ENCODE data around the gene LAMP1. TPM values are rescaled to one million over a fixed set of nuclear protein-coding genes. Genes with fewer than 3 reads are reported as not detected.

The LAMP1 gene
- total RNA-seq, 1 donor from 2014 or later, result 413 TPM

DNA sequence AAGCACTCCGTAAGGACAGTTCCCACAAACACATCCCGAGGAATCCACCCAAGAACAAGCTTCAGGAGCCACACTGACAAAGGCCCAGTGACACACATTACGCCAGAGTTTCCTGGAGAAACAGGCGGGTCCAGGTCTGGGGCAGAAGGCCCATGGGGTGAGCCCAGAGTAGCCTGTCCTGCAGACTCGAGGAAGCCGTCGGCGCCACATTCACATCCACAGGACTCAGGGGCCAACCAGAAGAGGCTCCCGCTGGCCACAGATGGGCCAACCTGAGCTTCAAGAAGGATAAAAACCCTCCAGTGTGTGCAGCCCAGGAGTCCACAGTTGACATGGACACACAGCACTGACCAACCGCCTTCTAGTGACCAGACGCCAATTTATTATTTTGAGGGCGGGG lies 35.6 kb downstream of the LAMP1 start:
- peaks cover 4% of the 10 kb centered on the region for H3K27me3 Mint-ChIP-seq (ENCODE audit: unreplicated experiment)

DNA sequence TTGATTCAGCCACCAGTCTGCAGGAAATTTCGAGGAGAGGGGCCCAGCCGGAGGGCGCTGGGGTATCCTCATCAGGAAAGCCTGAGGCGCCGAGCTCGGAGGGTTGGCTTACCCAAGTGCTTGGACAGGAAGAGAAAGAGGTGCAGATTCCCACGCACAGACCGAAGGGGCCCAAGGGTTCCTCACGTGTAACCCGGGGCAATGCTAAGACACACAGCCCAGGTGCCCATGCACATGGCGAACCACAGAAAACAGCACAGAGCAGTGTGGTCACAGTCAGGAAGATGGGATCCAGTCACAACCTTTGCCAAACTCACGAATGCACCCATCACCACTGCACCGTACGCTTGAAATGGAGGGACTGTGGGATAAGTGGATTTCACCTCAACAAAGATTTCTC lies 36.0 kb downstream of the LAMP1 start:
- Mint-ChIP-seq H3K4me3 (ENCODE audit: unreplicated experiment) (no peak overlapping the region), H3K27ac (ENCODE audit: unreplicated experiment) (no peak overlapping the region), H3K36me3 (ENCODE audit: unreplicated experiment) (no peaks in the 10 kb centered on the region), H3K4me1 (ENCODE audit: unreplicated experiment) (no peaks in the 10 kb centered on the region), H3K9me3 (ENCODE audit: unreplicated experiment) (no peaks in the 10 kb centered on the region), H3K27me3 (ENCODE audit: unreplicated experiment) (peaks cover 4% of the 10 kb centered on the region)
- no peak for DNase-seq (ENCODE audit: extremely low spot score, unreplicated experiment)
- TF ChIP-seq, protein P1, sequence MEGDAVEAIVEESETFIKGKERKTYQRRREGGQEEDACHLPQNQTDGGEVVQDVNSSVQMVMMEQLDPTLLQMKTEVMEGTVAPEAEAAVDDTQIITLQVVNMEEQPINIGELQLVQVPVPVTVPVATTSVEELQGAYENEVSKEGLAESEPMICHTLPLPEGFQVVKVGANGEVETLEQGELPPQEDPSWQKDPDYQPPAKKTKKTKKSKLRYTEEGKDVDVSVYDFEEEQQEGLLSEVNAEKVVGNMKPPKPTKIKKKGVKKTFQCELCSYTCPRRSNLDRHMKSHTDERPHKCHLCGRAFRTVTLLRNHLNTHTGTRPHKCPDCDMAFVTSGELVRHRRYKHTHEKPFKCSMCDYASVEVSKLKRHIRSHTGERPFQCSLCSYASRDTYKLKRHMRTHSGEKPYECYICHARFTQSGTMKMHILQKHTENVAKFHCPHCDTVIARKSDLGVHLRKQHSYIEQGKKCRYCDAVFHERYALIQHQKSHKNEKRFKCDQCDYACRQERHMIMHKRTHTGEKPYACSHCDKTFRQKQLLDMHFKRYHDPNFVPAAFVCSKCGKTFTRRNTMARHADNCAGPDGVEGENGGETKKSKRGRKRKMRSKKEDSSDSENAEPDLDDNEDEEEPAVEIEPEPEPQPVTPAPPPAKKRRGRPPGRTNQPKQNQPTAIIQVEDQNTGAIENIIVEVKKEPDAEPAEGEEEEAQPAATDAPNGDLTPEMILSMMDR (IDR thresholded peaks at IDR 0.05), result no peak

More for the DNA sequence above, 35.6 kb downstream of the LAMP1 start:
- Mint-ChIP-seq H3K4me1 (ENCODE audit: unreplicated experiment) (no peaks in the 10 kb centered on the region), H3K4me3 (ENCODE audit: unreplicated experiment) (no peak overlapping the region), H3K27ac (ENCODE audit: unreplicated experiment) (no peak overlapping the region), H3K36me3 (ENCODE audit: unreplicated experiment) (no peaks in the 10 kb centered on the region), H3K9me3 (ENCODE audit: unreplicated experiment) (no peaks in the 10 kb centered on the region)
- no peak for DNase-seq (ENCODE audit: extremely low spot score, unreplicated experiment)
- TF ChIP-seq, protein P1 (IDR thresholded peaks at IDR 0.05), result no peak

DNA sequence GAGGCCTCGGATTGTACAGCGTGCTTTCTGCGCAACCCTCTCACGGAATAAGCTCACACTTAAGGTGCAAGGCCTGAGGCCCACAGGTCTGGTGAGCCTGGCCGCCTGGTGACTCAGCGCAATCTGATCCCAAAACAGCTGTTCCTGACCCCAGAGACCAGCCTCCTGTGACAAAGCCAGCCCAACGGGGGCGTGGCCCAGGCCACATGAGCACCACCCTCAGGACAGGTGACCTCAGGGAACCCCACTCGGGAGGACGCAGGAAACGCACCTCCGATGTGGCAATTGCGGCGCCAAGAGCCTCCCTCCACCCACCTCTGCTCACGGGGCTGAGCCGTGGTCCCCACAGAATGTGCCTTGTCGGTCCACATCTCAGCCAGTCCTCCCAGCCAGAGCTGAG lies 40.5 kb downstream of the LAMP1 start:
- TF ChIP-seq, protein P1 (IDR thresholded peaks at IDR 0.05), result no peak
- no peak for DNase-seq (ENCODE audit: extremely low spot score, unreplicated experiment)
- Mint-ChIP-seq H3K4me3 (ENCODE audit: unreplicated experiment) (no peak overlapping the region), H3K4me1 (ENCODE audit: unreplicated experiment) (no peaks in the 10 kb centered on the region), H3K9me3 (ENCODE audit: unreplicated experiment) (no peaks in the 10 kb centered on the region), H3K36me3 (ENCODE audit: unreplicated experiment) (no peaks in the 10 kb centered on the region), H3K27ac (ENCODE audit: unreplicated experiment) (no peak overlapping the region), H3K27me3 (ENCODE audit: unreplicated experiment) (peaks cover 4% of the 10 kb centered on the region)

DNA sequence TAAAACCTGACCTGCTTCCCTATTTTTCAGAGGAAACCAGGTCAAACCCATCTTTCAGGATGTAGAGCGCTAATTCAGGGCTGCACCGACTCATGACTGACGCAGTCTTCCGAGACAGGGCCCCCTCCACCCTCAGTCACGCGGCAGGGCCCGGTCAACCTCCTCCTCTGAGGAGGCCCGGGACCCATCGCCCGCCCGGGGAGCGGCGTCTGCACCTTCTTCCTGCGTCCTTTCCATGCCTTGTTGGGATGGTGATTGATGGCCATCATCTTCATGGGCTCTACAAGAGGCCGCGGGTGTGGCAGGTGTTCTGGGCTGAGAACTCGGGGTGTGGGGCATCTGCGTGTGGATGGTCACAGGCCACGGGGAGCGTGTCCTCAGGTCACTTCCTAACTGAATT lies 40.9 kb downstream of the LAMP1 start:
- Mint-ChIP-seq H3K27ac (ENCODE audit: unreplicated experiment) (no peak overlapping the region), H3K9me3 (ENCODE audit: unreplicated experiment) (no peaks in the 10 kb centered on the region), H3K4me1 (ENCODE audit: unreplicated experiment) (no peaks in the 10 kb centered on the region), H3K27me3 (ENCODE audit: unreplicated experiment) (peaks cover 4% of the 10 kb centered on the region), H3K4me3 (ENCODE audit: unreplicated experiment) (no peak overlapping the region), H3K36me3 (ENCODE audit: unreplicated experiment) (no peaks in the 10 kb centered on the region)
- TF ChIP-seq, protein P1 (IDR thresholded peaks at IDR 0.05), result no peak
- no peak for DNase-seq (ENCODE audit: extremely low spot score, unreplicated experiment)

DNA sequence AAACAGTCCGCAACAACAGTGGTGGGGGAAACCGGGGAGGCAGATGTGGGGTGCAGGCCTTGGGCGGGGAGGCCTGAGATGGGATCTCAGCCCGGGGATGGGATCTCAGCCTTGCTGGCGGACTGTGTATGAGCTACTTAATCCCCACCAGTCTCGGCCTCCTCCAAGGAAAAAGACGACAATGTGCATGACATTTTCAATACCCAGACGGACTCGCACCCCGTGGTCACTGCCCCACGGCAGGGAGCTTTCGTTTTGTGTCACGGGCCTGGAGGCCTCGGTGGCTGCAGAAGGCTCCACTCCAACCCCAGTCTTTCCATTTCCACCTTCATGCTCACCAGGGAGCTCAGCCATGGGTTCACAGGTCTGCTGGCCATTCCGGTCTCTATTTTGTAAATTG lies 41.4 kb downstream of the LAMP1 start:
- Mint-ChIP-seq H3K9me3 (ENCODE audit: unreplicated experiment) (no peaks in the 10 kb centered on the region), H3K27ac (ENCODE audit: unreplicated experiment) (no peak overlapping the region), H3K4me1 (ENCODE audit: unreplicated experiment) (no peaks in the 10 kb centered on the region), H3K36me3 (ENCODE audit: unreplicated experiment) (no peaks in the 10 kb centered on the region), H3K4me3 (ENCODE audit: unreplicated experiment) (no peak overlapping the region), H3K27me3 (ENCODE audit: unreplicated experiment) (peaks cover 4% of the 10 kb centered on the region)
- DNase-seq (ENCODE audit: extremely low spot score, unreplicated experiment), result no peak
- TF ChIP-seq, protein P1 (IDR thresholded peaks at IDR 0.05), result no peak
